Lung (tissue), 12 donors: ENCODE measurements around the gene NINL. TPM values are rescaled to one million over a fixed set of nuclear protein-coding genes. Genes with fewer than 3 reads are reported as not detected.

Experiments
- ATAC-seq: fragments of 200-7000 bp; cut with Tn5 transposase; one replicate; pipeline ENCODE4 v1.9.1; 2020; ENCODE audit warnings: moderate number of reproducible peaks; ENCODE audit not compliant: insufficient read depth, low FRiP score
- DNase-seq, 3 donors: peaks; one replicate each; pipeline ENCODE4 v3.0.0-alpha.2; 2013 to 2017
- H3K27ac ChIP-seq, 2 donors: one replicate each; pipeline ENCODE4 v1.5.1; 2013; ENCODE audit warnings: mild to moderate bottlenecking in 2 of 2, moderate library complexity in 2 of 2, control low read depth in 1 of 2, inconsistent platforms in 1 of 2, low read depth in 1 of 2, low read length in 1 of 2
- H3K27me3 ChIP-seq, 3 donors: one replicate each; pipeline ENCODE4 v1.5.1; 2013; ENCODE audit warnings: low read length in 2 of 3; ENCODE audit not compliant: control insufficient read depth in 3 of 3, insufficient read depth in 3 of 3
- H3K36me3 ChIP-seq, 4 donors: one replicate each; pipeline ENCODE4 v1.5.1; 2013; ENCODE audit warnings: low read length in 4 of 4, mild to moderate bottlenecking in 1 of 4, moderate library complexity in 1 of 4; ENCODE audit not compliant: control insufficient read depth in 4 of 4, insufficient read depth in 4 of 4
- H3K4me1 ChIP-seq, 5 donors: one replicate each; pipeline ENCODE4 v1.5.1; 2013; ENCODE audit warnings: low read length in 5 of 5, mild to moderate bottlenecking in 2 of 5, moderate library complexity in 1 of 5; ENCODE audit not compliant: control insufficient read depth in 5 of 5, insufficient read depth in 5 of 5
- H3K4me3 ChIP-seq: one replicate; pipeline ENCODE4 v1.5.1; 2013; ENCODE audit warnings: mild to moderate bottlenecking, control low read depth, moderate library complexity
- H3K9ac ChIP-seq, 2 donors: one replicate each; pipeline ENCODE4 v1.5.1; 2013; ENCODE audit warnings: low read length in 2 of 2, control low read depth in 1 of 2; ENCODE audit not compliant: insufficient read depth in 1 of 2
- H3K9me3 ChIP-seq, 4 donors: one replicate each; pipeline ENCODE4 v1.5.1; 2013; ENCODE audit warnings: low read length in 3 of 4, mild to moderate bottlenecking in 1 of 4, moderate library complexity in 1 of 4; ENCODE audit not compliant: control insufficient read depth in 4 of 4, insufficient read depth in 3 of 4
- CTCF ChIP-seq: IDR thresholded peaks from 2 replicates; pipeline ENCODE4 v1.5.1; 2012; ENCODE audit warnings: mild to moderate bottlenecking; ENCODE audit errors: control extremely low read depth, extremely low read depth
- WGBS, 2 donors: extraction: QIAGEN DNeasy Blood & Tissue Kit; methylation state at CpG; one replicate each; pipeline ENCODE4 v1.1.7; 2013; 5-methylcytosine and 5-hydroxymethylcytosine counted together
- polyA plus RNA-seq, 2 donors: library from polyadenylated mRNA; stranded (reverse); fragments of 200-250 nt; gene quantifications; one replicate each; pipeline ENCODE4 v1.2.1, GENCODE V29; 2013
- total RNA-seq, 2 donors: library from RNA; depleted of rRNA in 1 of 2; stranded (reverse); fragments of >200 nt in 1 of 2; gene quantifications; one replicate each; pipeline ENCODE4 v1.2.1, GENCODE V29; 2014 to 2021
- donor health status: control.
- donor health status: control.
- donor health status: Bipolar disorder and iron deficiency.
- donor health status: healthy.
- donor health status: DM: yes; HTN: yes; CAD: no.

Gene NINL
- total and polyA plus RNA-seq, 4 donors = 4.5 to 25.9 (median 12.0) TPM

GRCh38 chr20:25453035-25453810, 132.1 kb downstream of the NINL start:
- WGBS, 2 donors = 76 to 86% methylated on average over 25 of the region's 25 CpGs
- Histone ChIP-seq H3K4me1 (peaks cover 0 to 6% (median 0%) of the 10 kb centered on the region in 5 donors), H3K9me3 (peaks cover 0 to 1% (median 0%) of the 10 kb centered on the region in 4 donors), H3K27me3 (no peaks in the 10 kb centered on the region), H3K4me3 (no peak overlapping the region), H3K27ac (no peak overlapping the region), H3K9ac (no peak overlapping the region), H3K36me3 (peaks cover 0 to 40% (median 15%) of the 10 kb centered on the region in 4 donors)
- DNase-seq = peak; percentile 24 to 62 (median 50)
- ATAC-seq = no peak
- no peak for TF ChIP-seq CTCF

GRCh38 chr20:25452333-25452732, 133.0 kb downstream of the NINL start:
- Histone ChIP-seq H3K9me3 (peaks cover 0 to 1% (median 0%) of the 10 kb centered on the region in 4 donors), H3K9ac (no peak overlapping the region), H3K4me3 (no peak overlapping the region), H3K27me3 (no peaks in the 10 kb centered on the region), H3K27ac (no peak overlapping the region), H3K4me1 (peaks cover 0 to 6% (median 0%) of the 10 kb centered on the region in 5 donors), H3K36me3 (peaks cover 0 to 43% (median 15%) of the 10 kb centered on the region in 4 donors)
- DNase-seq (no peak), ATAC-seq (no peak)
- no peak for TF ChIP-seq CTCF
- WGBS, 2 donors = 88 to 90% methylated on average over 6 of the region's 6 CpGs

GRCh38 chr20:25447671-25448070, 137.7 kb downstream of the NINL start:
- no peaks in the 10 kb centered on the region for H3K4me1 ChIP-seq
- no peaks in the 10 kb centered on the region for H3K9me3 ChIP-seq
- ATAC-seq = no peak
- no peak overlapping the region for H3K4me3 ChIP-seq
- DNase-seq = no peak
- H3K27ac ChIP-seq = no peak overlapping the region
- no peak for TF ChIP-seq CTCF
- no peaks in the 10 kb centered on the region for H3K27me3 ChIP-seq
- H3K36me3 ChIP-seq = peaks cover 0 to 26% (median 7%) of the 10 kb centered on the region in 4 donors
- no peak overlapping the region for H3K9ac ChIP-seq
- 89 to 99% methylated on average over 6 of the region's 6 CpGs for WGBS, 2 donors

GRCh38 chr20:25444556-25444955, 140.8 kb downstream of the NINL start:
- 95 to 98% methylated on average over 4 of the region's 4 CpGs for WGBS, 2 donors
- no peak for ATAC-seq
- DNase-seq = no peak
- TF ChIP-seq CTCF = no peak
- Histone ChIP-seq H3K27ac (no peak overlapping the region), H3K4me3 (no peak overlapping the region), H3K9me3 (no peaks in the 10 kb centered on the region), H3K4me1 (no peaks in the 10 kb centered on the region), H3K36me3 (peaks cover 0 to 19% (median 3%) of the 10 kb centered on the region in 4 donors), H3K9ac (no peak overlapping the region), H3K27me3 (no peaks in the 10 kb centered on the region)
